ENCODE measurements around the gene APOA1.
"Not testable (repeated sequence)": the region's sequence is repeated elsewhere in the genome, so short reads cannot be mapped to it uniquely, and the experiment has no call there.

The APOA1 gene

DNA sequence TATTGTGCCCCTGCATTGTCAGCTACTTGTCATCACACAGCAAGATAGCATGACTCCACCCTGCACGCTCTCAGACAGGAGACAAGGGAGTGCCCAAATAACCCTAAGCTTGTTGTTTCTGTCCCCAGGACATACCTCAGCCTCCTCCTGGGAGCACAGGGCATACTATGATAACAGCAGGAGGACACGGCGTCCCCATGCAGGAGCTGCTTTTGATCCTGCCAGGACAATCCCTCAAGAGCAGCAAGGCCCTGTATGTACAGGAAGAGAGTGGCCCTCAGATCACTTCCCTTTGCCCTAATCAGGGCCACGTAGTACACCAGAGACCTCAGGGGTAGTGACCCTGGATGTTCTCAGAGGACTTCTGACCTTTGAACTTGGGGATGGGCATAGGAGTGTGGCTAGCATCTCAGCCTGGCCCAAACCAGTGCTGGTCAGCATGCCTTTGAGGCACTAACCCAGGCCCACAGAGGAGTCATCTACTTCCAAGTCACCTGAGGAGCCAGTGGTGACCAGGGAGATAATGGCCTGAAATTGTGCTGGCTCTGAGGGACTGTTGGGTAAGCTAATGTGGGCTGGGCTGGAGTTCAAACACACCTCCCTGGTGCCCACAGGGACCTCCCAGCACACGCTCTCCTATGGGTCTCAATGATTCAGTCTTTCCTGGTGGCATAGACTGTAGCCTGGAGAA, 23.5 kb downstream of the APOA1 start:
- DNase-seq (ENCODE audit: low spot score): no peak

DNA sequence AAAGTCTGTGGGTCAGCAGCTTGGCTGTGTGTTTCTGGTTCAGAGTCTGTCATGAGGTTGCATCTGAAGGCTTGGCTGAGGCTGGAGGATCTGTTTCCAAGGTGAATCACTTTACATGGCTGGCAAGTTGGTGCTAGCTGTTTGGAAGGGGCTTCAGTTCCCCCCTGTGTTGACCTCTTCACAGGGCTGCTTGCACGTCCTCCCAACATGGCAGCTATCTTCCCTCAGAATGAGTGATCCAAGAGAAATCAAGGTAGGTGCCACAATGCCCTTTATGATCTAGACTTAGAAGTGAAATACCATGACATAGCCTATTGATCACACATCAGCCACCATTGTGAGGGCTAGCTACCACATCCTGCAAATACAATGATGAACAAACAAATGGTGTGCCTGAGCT, 24.3 kb downstream of the APOA1 start:
- no peak for DNase-seq (ENCODE audit: low spot score)

DNA sequence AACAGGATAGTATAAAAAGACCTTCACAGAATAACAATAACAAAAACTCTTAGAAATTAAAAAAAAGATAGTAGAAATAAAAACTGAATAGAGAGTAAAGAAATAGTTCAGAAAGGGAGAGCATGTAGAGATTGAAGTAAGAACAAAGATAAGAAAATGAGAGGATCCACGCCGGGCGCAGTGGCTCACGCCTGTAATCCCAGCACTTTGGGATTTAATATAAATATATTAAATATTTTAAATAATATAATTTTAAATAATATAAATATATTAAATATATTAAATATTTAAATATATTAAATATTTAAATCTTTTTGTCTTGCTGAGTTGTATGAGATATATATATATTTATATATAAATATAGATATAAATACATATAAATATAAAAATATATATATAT, 25.3 kb downstream of the APOA1 start:
- DNase-seq (ENCODE audit: low spot score): no peak

DNA sequence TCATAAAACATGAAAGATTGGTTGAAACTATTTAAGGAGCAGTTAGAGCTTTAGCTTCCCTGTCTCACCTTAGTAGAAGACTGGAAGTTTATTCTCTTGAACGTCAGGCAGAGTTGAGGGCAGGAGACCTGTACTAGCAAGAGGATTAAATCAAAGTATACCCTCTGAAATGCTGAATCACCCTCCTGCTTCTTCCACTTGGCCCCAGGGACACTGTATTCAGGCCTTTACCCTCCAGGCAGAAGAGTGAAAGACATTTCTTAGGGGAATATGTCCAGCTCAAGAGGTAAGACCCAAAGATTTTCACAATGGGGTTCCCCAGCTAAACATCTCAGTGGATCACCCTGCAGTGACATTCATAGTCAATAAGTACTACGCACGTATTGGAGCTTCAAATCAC, 26.2 kb downstream of the APOA1 start:
- no peak for DNase-seq (ENCODE audit: low spot score)

DNA sequence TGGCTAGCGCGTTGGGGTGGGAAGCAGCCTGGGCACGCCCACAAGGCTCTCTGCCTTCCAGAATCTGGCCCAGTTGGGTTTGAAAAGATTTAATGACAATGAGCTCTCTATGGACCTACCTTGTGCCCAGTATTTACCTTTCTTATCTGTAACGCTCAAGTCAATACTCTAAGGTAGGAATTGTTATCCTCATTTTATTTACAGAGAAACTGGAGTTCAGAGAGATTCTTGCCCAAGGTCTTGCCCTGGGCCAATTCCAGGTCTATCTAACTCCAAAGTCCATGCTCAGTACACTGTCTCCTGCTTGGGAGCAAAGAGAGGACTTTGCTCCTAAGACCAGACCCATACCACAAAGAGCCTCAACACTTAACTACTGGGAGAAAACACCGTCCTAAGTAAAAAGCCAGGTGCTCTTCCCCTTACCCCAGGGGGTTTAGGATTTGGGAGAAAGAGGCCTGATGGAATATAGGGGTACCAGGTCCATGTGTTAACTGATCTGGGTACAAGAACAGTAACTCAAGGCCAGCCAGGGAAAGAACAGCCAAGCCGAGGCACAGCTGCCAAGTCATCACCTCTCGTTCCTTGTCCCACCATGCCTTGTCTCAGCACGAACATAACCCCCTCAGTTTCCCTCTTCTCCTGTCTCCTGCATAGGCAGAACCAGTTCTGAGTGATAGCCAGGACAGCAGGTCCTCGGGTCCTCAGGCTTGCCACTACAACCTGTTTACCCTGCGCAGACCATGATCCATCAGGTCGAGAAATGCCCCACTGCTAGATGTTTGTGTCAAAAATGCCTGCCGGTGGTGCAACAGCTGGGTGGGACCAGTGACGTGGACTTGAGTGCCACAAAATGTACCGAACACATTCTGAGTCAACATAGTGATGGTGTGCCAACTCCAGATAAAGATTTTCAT, 28.9 kb downstream of the APOA1 start:
- DNase-seq (ENCODE audit: low spot score): no peak

DNA sequence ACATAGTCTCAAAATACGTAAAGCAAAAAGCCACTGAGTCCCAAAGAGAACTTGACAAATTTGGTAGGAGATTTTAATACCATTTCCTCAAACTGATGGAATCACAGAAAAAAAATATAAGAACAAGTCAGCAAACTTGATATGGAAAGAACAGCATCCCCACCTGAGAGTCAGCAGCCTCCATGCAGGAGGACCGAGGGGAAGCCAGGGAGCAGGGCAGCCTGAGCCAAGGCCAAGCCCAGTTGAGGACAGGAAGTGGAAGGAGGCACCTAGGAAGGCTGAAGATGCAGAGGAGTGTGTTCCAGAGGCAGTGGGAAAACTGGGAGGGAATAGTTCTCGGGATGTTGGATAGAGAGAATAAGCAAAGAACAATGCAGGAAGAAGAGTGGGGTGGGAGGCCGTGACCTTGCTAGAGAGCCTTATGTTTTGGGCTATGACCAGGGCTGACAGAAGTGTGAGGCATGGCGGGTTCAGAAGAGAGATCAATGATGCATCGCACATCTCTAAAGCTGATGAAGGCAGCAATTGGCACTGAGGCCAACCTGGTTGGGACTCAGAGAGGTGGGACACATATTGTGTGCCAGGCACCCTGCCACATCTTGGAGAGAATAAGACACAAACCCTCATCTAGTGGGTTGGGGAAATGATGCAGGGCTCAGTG, 29.7 kb downstream of the APOA1 start:
- no peak for DNase-seq (ENCODE audit: low spot score)

DNA sequence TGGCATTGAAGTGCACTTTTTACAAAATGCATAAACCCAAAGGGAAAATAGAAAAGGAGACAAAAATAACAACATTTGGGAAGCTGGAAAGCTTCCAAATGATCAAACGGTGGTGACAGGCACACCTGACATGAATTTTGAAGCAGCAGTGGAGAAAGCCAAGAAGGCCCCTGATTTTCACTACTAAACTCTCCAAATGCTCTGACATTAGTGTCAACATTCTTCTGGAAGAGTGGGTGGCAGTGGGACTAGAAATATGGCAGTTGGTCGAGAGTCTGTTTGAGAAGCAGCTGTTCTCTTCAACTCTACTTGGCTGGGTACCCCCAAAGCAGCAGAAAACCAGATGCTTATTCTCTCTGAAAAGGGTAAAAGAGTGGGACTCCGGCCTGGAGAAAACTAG, 33.4 kb downstream of the APOA1 start:
- no peak for DNase-seq (ENCODE audit: low spot score)

DNA sequence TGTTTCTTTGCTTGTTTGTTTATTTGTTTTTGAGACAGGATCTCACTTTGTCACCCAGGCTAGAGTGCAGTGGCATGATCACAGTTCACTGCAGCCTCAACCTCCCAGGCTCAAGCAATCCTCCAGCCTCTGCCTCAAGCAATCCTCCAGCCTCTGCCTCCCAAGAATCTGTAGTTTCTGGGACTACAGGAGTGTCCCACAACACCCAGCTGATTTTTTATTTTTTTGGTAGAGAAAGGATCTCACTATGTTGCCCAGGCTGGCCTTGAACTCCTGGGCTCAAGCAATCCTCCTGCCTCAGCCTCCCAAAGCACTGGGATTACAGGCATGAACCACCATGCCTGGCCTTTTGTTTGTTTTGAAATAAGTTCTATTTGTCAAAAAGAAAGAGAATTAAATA, 35.8 kb downstream of the APOA1 start:
- DNase-seq (ENCODE audit: low spot score): not testable (repeated sequence)

DNA sequence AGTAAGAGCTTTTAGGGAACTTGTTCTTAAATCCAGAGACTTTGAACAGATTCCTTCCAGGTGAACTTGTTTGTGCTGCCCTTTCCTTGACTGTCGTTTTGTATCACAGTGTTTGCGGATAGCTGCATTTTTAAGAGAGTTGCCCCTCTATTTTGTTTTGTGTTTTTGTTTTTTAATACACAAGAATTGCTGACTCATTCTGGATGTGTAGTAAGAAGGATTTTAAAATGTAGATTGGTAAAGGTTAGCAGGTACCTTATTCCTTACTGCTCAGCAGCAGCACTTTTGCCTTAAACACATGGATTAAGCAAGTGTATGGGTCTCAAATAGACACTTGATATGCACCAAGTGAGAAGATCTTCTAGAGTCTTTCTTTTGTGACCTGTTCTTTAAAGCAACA, 36.8 kb downstream of the APOA1 start:
- no peak for DNase-seq (ENCODE audit: low spot score)

DNA sequence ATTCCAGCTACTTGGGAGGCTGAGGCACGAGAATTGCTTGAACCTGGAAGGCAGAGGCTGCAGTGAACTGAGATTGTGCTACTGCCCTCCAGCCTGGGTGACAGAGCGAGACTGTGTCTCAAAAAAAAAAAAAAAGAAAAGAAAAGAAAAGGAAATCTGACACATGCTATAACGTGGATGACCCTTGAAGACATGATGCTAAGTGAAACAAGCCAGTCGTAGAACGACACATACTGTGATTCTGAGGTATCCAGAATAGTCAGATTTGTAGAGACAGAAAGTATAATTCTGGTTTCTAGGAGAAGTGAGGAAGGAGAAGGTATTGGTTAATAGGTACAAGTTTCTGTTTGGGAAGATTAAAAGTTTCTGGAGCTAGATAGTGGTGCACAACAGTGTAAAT, 39.1 kb downstream of the APOA1 start:
- no peak for DNase-seq (ENCODE audit: low spot score)

DNA sequence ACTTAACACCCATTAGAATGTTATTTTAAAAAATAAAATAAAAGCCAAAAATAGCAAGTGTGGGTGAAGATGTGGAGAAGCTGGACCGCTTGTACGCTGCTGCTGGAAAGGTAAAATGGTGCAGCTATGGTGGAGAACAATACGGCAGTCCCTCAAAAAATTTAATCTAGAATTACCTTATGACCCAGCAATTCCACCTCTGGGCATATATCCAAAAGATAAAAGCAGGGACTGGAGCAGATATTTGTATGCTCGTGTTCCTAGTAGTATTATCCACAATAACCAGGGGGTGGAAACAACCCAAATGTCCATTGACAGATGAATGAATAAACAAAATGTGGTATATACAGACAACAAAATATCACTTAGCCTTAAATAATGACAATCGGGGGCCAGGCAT, 39.6 kb downstream of the APOA1 start:
- DNase-seq (ENCODE audit: low spot score): no peak

DNA sequence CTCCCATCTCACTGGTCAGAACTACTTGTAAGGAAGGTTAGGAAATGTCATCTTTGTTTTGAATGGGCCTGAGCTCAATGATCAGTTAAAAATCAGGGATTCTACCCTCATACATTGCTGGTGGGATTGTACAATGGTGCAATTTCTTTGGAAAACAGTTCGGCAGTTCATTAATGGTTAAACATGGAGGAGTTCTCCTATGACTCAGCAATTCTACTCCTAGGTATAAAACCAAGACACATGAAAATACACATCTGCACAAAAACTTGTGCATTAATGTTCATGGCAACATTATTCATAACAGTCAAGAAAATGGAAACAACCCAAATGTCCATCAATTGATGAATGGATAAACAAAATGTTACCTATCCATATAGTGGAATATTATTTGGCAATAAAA, 40.9 kb downstream of the APOA1 start:
- DNase-seq (ENCODE audit: low spot score): no peak

DNA sequence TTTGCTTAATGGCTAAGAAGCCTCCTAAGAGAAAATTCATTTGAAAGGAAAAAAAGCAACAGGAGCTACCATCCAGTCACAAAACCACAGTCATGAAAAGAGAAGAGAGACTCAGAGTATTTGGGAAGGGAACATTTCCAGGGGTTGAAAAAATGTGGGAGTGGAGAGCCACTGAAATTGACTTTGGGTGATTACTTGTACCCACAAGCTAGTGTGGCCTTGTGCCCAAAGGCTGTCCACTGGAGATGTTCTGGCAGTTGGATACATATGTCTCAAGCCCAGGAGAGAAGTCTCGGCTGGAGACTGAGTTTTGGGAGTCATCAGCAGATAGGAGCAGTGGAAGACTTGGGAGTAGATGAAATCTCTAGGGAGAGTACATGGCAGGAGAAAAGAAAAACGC, 42.6 kb downstream of the APOA1 start:
- DNase-seq (ENCODE audit: low spot score): no peak

DNA sequence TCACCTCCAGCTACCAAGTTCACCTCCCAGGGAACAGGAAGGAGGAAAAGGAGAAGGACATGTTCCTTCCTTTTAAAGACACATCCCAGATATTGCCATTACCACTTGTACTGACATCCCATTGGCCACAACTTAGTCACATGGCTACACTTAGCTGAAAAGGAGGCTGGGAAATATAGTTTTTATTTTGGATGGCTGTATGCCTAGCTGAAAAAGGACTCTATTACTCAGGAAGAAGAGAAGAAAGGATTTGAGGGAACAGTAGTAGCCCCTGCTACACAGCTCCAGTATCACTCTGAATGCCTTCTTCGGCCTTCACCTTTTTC, 43.7 kb downstream of the APOA1 start:
- no peak for DNase-seq (ENCODE audit: low spot score)

DNA sequence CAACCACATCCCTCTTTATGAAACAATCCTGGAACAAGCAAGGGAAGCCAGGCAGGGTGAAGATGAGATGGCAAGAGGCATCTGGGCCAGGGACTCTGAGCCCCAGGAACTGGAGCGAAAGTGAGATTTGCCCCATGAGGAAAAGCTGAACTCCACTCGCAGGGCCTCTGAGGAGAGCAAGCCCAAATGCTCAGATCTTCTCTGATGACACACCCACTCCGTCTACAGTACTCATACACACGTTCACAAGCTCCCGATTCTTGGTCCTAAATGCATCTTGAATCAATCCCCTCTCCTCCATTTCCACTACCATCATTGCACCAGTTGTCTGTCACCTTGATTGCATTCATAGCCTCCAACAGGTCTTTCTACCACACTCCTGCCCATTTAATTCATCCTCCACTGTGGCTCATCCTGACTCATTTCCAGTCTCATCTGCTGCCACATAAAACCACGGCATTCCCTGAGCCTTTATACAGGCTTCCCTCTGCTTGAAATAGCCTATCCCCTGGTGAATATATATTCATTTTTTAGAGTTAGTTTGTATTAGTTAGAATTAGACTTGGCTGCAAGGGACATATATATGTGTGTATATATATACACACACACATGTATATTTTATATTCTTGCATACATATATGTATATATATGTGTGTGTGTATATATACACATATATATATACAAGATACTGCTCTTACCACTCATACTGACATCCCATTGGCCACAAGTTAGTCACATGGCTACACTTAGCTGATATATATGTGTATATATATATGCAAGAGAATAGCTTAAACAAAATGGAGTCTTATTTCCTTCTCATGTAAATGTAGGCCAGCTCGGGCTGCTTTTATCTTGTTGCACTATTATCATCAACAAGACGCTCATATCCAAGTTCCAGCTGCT, 44.3 kb downstream of the APOA1 start:
- DNase-seq (ENCODE audit: low spot score): no peak

DNA sequence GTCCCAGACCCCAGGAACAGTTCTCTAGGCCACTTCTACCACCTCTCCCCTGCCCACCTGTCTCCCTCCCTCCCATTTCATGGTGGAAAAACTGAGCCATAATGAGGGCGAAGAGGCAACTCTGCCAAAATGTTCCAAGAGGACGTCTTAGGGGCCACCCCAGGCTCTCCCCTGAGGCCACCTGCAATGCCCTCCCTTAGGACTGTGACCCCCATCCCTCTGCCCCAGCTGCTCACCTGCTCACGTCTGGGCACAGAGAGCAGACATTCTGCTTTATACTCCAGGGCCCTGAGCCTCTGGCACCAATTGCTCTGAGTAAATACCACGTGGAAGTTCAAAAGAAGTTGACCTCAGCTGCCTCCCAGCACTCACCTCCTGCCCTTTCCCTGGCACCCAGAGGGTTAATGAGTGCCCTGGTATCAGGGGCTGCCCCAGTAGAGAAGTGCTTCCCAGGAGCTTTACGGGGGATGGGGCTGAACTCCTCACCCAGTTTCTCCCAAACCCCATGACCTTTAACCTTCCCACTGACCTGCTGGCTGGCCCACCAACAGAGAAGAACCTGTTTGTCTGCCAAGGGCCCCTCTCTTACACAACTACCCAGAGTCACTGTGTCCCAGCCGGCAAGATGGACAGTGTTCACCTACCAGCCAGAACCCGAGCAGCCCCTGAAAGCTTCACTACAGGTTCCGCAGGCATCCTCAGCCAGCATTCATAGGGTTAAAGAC, 45.1 kb downstream of the APOA1 start:
- no peak for DNase-seq (ENCODE audit: low spot score)

DNA sequence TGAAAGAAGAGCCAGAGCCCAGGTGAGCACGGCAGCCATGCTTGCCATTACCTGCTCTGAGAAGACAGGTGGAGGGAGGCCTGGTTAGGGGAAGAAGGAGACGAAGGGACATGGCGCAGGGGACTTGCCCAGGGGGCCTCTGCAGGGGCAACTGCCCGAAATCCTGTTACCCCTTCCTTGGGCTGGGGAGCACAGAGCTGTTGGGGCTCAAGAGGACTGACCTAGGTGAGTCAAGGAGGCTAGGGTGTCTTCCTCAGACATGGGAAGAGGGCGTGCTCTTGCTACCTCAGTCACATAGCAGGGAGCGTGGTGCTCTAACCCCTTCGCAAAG, 45.6 kb downstream of the APOA1 start, which contains the start of gene APOA5:
Gene APOA5 (minus strand): TSS at position 67 of the 331 bp plus-strand sequence. CDS start 19 bp downstream, at position 48.
- no peak for DNase-seq (ENCODE audit: low spot score)

DNA sequence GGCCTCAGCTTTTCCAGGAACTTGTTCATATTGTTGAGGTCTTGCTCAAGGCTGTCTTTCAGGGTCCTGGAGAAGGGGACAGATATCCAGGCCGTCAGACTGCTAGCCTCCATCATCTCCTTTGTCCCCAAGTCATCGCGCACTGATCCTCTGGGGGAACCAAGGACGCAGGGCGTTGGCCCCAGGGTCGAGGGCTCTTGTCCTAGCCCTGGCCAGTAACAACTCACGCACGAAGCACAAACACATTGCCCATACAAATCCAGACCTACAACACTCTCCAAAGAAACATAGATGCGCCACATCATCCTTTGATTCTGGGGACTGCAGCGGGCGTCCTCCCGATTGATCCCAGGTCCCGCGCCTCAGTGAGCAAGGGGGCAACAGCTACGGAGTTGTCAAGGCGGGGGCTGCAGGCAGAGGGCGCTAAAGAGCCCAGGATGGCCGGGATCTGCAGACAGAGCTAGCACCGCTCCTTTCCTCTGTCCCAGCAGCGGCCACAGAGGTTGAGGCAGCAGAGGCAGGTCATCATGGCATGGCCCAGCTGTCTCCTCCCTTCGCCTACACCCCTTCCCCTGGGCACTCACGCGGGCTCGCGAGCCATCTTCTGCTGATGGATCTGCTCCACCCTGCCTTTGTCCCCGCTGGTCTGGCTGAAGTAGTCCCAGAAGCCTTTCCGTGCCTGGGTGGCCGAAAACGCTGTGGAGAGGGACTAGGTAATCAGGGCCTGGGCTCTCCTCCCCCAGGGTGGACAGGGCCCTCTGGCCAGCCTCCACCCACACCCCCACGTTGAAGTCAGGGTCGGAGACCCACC, 46.2 kb downstream of the APOA1 start:
- DNase-seq (ENCODE audit: low spot score): peak; percentile 57

DNA sequence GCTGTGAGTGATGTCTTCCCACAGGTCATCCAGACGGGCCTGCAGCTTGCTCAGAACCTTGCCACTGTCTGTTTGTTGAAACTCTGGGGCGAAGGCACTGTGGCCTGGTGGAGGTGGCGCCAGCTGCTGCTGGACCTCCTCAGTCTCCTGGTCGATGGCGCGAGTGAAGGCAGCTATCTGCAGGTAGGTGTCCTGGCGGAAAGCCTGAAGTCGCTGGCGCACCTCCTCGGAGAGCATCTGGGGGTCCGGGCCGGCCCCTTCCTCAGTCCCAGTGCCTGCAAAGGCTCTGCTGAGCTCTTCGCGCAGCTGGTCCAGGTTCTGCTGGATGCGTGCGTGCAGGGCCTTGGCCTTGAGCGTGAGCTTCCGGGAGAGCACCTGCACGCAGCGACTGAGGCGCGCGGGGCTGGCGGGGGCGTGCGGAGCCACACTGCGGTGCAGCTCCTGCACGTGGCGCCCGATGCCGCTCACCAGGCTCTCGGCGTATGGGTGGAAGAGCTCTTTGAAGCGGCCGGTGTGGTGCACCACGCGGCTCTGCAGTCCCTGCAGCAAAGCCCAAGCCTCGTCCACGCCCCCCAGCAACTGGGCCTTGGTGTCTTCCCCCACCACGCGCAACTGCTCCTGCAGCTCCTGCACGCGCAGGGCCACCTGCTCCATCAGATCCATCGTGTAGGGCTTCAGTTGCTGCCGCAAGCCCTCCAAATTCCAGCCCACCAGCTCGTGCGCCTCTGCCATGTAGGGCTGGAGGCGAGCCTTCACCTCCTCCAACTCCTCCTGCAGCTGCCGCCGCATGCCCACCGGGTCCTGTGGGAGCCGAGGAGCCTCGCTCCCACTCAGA, 47.0 kb downstream of the APOA1 start:
- DNase-seq (ENCODE audit: low spot score): no peak

DNA sequence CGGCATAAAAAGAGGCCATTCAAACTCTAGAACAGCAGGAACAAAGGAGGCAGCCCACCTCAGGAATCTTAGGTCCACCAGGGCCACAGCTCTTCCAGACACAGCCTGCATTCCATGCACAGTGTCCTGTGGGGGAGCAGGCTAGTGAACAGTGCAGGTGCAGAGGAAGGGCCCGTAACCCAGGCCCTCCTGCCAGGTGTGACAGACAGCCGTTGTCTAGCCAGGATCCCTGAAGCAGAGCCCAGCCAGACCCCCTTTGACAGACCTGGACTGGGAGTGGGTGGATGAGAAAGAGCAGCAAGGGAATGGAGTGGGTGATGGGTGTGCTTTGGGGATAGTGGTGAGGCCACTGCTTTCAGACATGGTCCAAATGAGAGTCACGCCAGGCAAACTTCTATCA, 48.4 kb downstream of the APOA1 start:
- no peak for DNase-seq (ENCODE audit: low spot score)

Measured in pons (tissue), 1 donor.